HEK293 (cell line): Measurements from ENCODE around the gene KLHL29.

Source experiments
- CTCF ChIA-PET: fragments of 350-600 bp; formaldehyde crosslinking; extraction: SDS; loops from one replicate; lab custom pipeline; 2021; ENCODE audit warnings: antibody characterized with exemption; lab: Yijun Ruan, JAX
- POLR2A ChIA-PET: fragments of 300-600 bp; formaldehyde crosslinking; extraction: SDS; loops from one replicate; lab custom pipeline; 2020; ENCODE audit warnings: antibody characterized with exemption, inconsistent platforms; lab: Yijun Ruan, JAX
- H3K27ac ChIP-seq: fragments of 200-500 bp; sonication (Bioruptor generic); 2 replicates; pipeline ENCODE4 v1.5.1; 2014; ENCODE audit warnings: low read depth, low read length, control low read depth, inconsistent platforms; ENCODE audit errors: extremely low read depth
- H3K36me3 ChIP-seq, 2 experiments: fragments of 200-500 bp in 1 of 2; sonication (Bioruptor generic) in 1 of 2; 1 replicate in 1 of 2; 2 replicates in 1 of 2; pipeline ENCODE4 v1.5.1; 2014 to 2017; ENCODE audit warnings: inconsistent platforms in 2 of 2, low read length in 2 of 2; ENCODE audit not compliant: control insufficient read depth in 2 of 2, insufficient read depth in 1 of 2
- H3K4me1 ChIP-seq: fragments of 200-500 bp; sonication (Bioruptor generic); 2 replicates; pipeline ENCODE4 v1.5.1; 2014; ENCODE audit warnings: mild to moderate bottlenecking, low read length, inconsistent platforms; ENCODE audit not compliant: control insufficient read depth, insufficient read depth
- H3K4me3 ChIP-seq: 2 replicates; pipeline ENCODE4 v1.5.1; 2011; ENCODE audit warnings: low read depth, mild to moderate bottlenecking, control low read depth, low read length, moderate library complexity
- H3K9me3 ChIP-seq: fragments of 200-500 bp; sonication (Bioruptor generic); 2 replicates; pipeline ENCODE4 v1.5.1; 2014; ENCODE audit warnings: low read depth, low read length, inconsistent platforms; ENCODE audit not compliant: control insufficient read depth, insufficient read depth
- FEZF1 ChIP-seq: fragments of 450-650 bp; formaldehyde crosslinking; IDR thresholded peaks from 2 replicates; pipeline ENCODE4 v1.5.1; 2016; ENCODE audit warnings: missing biosample characterization, missing genetic modification characterization
- HIC1 ChIP-seq: fragments of 450-650 bp; formaldehyde crosslinking; IDR thresholded peaks from 2 replicates; pipeline ENCODE4 v1.5.1; 2016; ENCODE audit warnings: missing biosample characterization, missing genetic modification characterization
- HOXC10 ChIP-seq: sonication (generic); formaldehyde crosslinking; IDR thresholded peaks from 2 replicates; pipeline ENCODE4 v1.8.1; 2023; ENCODE audit warnings: mild to moderate bottlenecking, missing genetic modification reagents
- OVOL3 ChIP-seq: fragments of 450-650 bp; formaldehyde crosslinking; IDR thresholded peaks from 2 replicates; pipeline ENCODE4 v1.5.1; 2016; ENCODE audit warnings: missing biosample characterization, missing genetic modification characterization
- SALL2 ChIP-seq: fragments of 450-650 bp; formaldehyde crosslinking; IDR thresholded peaks from 2 replicates; pipeline ENCODE4 v1.5.0; 2017; ENCODE audit warnings: missing biosample characterization, mild to moderate bottlenecking, missing genetic modification characterization, borderline replicate concordance
- SCRT1 ChIP-seq: fragments of 450-650 bp; formaldehyde crosslinking; IDR thresholded peaks from 2 replicates; pipeline ENCODE4 v1.5.1; 2016; ENCODE audit warnings: missing biosample characterization, missing genetic modification characterization, borderline replicate concordance
- TCF7L2 ChIP-seq: IDR thresholded peaks from 2 replicates; pipeline ENCODE4 v1.6.1; 2011; ENCODE audit warnings: low read depth, mild to moderate bottlenecking, inconsistent platforms, low read length, moderate library complexity, borderline replicate concordance
- ZBTB20 ChIP-seq: fragments of 450-650 bp; formaldehyde crosslinking; IDR thresholded peaks from 2 replicates; pipeline ENCODE4 v1.5.1; 2016; ENCODE audit warnings: missing biosample characterization, missing genetic modification characterization
- ZBTB26 ChIP-seq: fragments of 450-650 bp; formaldehyde crosslinking; optimal IDR thresholded peaks from 2 replicates; pipeline ENCODE3; 2016; ENCODE audit warnings: missing biosample characterization, mild to moderate bottlenecking, missing genetic modification characterization
- ZBTB48 ChIP-seq: fragments of 450-650 bp; formaldehyde crosslinking; IDR thresholded peaks from 2 replicates; pipeline ENCODE4 v1.5.1; 2016; ENCODE audit warnings: missing biosample characterization, missing genetic modification characterization
- ZFP41 ChIP-seq: fragments of 450-650 bp; formaldehyde crosslinking; IDR thresholded peaks from 2 replicates; pipeline ENCODE4 v1.5.1; 2016; ENCODE audit warnings: missing biosample characterization, missing genetic modification characterization, borderline replicate concordance
- ZNF202 ChIP-seq: fragments of 450-650 bp; formaldehyde crosslinking; IDR thresholded peaks from 2 replicates; pipeline ENCODE4 v1.5.1; 2016; ENCODE audit warnings: missing biosample characterization, missing genetic modification characterization, borderline replicate concordance
- ZNF23 ChIP-seq: fragments of 450-650 bp; formaldehyde crosslinking; IDR thresholded peaks from 2 replicates; pipeline ENCODE4 v1.5.1; 2016; ENCODE audit warnings: missing biosample characterization, missing genetic modification characterization, borderline replicate concordance
- ZNF280C ChIP-seq: fragments of 450-650 bp; formaldehyde crosslinking; IDR thresholded peaks from 2 replicates; pipeline ENCODE4 v1.5.1; 2016; ENCODE audit warnings: missing biosample characterization, missing genetic modification characterization
- ZNF350 ChIP-seq: fragments of 450-650 bp; formaldehyde crosslinking; IDR thresholded peaks from 2 replicates; pipeline ENCODE4 v1.5.0; 2017; ENCODE audit warnings: missing biosample characterization, mild to moderate bottlenecking, missing genetic modification characterization
- ZNF513 ChIP-seq: fragments of 450-650 bp; IDR thresholded peaks from 2 replicates; pipeline ENCODE4 v1.5.1; 2018; ENCODE audit warnings: missing biosample characterization, missing genetic modification characterization
- ZNF549 ChIP-seq: fragments of 450-650 bp; IDR thresholded peaks from 2 replicates; pipeline ENCODE4 v1.5.1; 2018; ENCODE audit warnings: missing biosample characterization, missing genetic modification characterization, mild to moderate bottlenecking, inconsistent platforms, moderate library complexity
- ZNF624 ChIP-seq: fragments of 450-650 bp; formaldehyde crosslinking; IDR thresholded peaks from 2 replicates; pipeline ENCODE4 v1.5.1; 2017; ENCODE audit warnings: missing biosample characterization, missing genetic modification characterization
- ZNF629 ChIP-seq: fragments of 450-650 bp; formaldehyde crosslinking; IDR thresholded peaks from 2 replicates; pipeline ENCODE4 v1.5.1; 2017; ENCODE audit warnings: missing biosample characterization, missing genetic modification characterization
- ZNF677 ChIP-seq: fragments of 450-650 bp; IDR thresholded peaks from 2 replicates; pipeline ENCODE4 v1.5.0; 2018; ENCODE audit warnings: missing biosample characterization, mild to moderate bottlenecking, missing genetic modification characterization, moderate library complexity
- ZNF707 ChIP-seq: fragments of 450-650 bp; formaldehyde crosslinking; IDR thresholded peaks from 2 replicates; pipeline ENCODE4 v1.5.1; 2016; ENCODE audit warnings: missing biosample characterization, missing genetic modification characterization
- ZNF843 ChIP-seq: fragments of 450-650 bp; formaldehyde crosslinking; IDR thresholded peaks from 2 replicates; pipeline ENCODE4 v1.5.1; 2016; ENCODE audit warnings: missing biosample characterization, missing genetic modification characterization

KLHL29 gene

GRCh38 chr2:23397478-23397877 is 12.5 kb downstream of the KLHL29 start (continued):
- TF ChIP-seq ZFP41 (no peak), ZNF843 (tag by site-specific recombination) (no peak), ZNF23 (no peak), ZBTB48 (tag by site-specific recombination) (no peak), SCRT1 (tag by site-specific recombination) (no peak), ZNF513 (tag by site-specific recombination) (no peak), ZBTB20 (no peak), OVOL3 (tag by site-specific recombination) (no peak), ZNF280C (tag by site-specific recombination) (no peak), ZNF350 (no peak), TCF7L2 (no peak)
- TF ChIP-seq, all 188 proteins: peak for 0

GRCh38 chr2:23399674-23400261 is 14.8 kb downstream of the KLHL29 start:
- ChIA-PET POLR2A (interaction anchor here (1.1 kb wide), 1 partner anchor 13 kb away, joined by 4 read pairs; no protein-coding TSS in a partner anchor), CTCF (interaction anchor here (0.6 to 0.9 kb wide), 2 partner anchors 61 to 496 kb away, joined by 3 read pairs; no protein-coding TSS in a partner anchor)
- H3K4me1 ChIP-seq, result peaks cover 12% of the 10 kb centered on the region
- no peaks in the 10 kb centered on the region for H3K36me3 ChIP-seq
- no peak overlapping the region for H3K27ac ChIP-seq
- no peaks in the 10 kb centered on the region for H3K9me3 ChIP-seq
- TF ChIP-seq ZNF677 (tag by site-specific recombination), result no peak
- TF ChIP-seq ZNF549 (tag by site-specific recombination), result no peak
- TF ChIP-seq FEZF1 (tag by site-specific recombination), result no peak
- TF ChIP-seq HIC1 (tag by site-specific recombination), result no peak
- no peak for TF ChIP-seq ZNF707
- TF ChIP-seq ZNF624 (tag by site-specific recombination), result no peak
- no peak for TF ChIP-seq HOXC10 (CRISPR knock-in tag)
- no peak for TF ChIP-seq ZNF202 (tag by site-specific recombination)
- no peak for TF ChIP-seq ZBTB26 (tag by site-specific recombination)
- no peak for TF ChIP-seq ZNF629 (tag by site-specific recombination)
- TF ChIP-seq ZNF23, result no peak
- TF ChIP-seq SALL2 (tag by site-specific recombination), result no peak
- H3K4me3 ChIP-seq, result no peak overlapping the region
